ENCODE results near the gene PRX.

The PRX gene

DNA sequence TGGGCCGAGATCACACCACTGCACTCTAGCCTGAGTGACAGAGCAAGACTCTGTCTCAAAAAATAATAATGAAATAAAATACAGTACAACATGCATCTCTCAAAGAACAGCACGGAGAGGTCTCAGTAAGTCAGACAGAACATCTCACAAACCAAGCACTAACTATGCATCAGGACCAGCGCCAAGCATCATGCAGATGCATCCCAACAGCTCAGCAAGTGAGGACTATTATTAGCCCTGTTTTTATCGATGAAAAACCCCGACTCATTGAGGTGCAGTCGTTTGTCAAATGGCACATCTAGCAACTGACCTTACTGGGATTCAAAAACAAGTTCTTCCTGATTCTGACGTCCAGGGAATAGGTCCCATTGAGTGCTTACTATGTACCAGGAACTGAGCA lies 68.8 kb downstream of the PRX start:
- TF ChIP-seq CTCF (conservative IDR thresholded peaks at IDR 0.05; ENCODE audit: low read length): no peak
- DNase-seq (ENCODE audit: low read depth): no peak
- no peak overlapping the region for H3K4me3 ChIP-seq (ENCODE audit: low read length)

All from AG10803 (cell line).